Calu3 (cell line): ENCODE results near the gene FABP6. TPM values are rescaled to one million over a fixed set of nuclear protein-coding genes. Genes with fewer than 3 reads are reported as not detected.

ENCODE experiments used
- BruUV-seq: library from RNA; stranded (reverse); fragments of 400-500 nt; replicated peaks from 2 replicates; lab custom pipeline; 2021; lab: Mats Ljungman, UMichigan
- CTCF ChIA-PET: fragments of 300-600 bp; sonication (Branson Sonifier 250); formaldehyde crosslinking; loops from one replicate; lab custom pipeline; 2022; ENCODE audit warnings: antibody characterized with exemption; lab: Charles Lee
- DNase-seq: peaks from one replicate; pipeline ENCODE4 v3.0.0; 2022
- H3K27ac Mint-ChIP-seq: one replicate; pipeline ENCODE4 v1.8.0; 2022; ENCODE audit warnings: mixed read lengths; ENCODE audit not compliant: unreplicated experiment
- H3K27me3 Mint-ChIP-seq: one replicate; pipeline ENCODE4 v1.8.0; 2022; ENCODE audit warnings: mixed read lengths; ENCODE audit not compliant: unreplicated experiment
- H3K36me3 Mint-ChIP-seq: one replicate; pipeline ENCODE4 v1.8.0; 2022; ENCODE audit warnings: mild to moderate bottlenecking, moderate library complexity, mixed read lengths; ENCODE audit not compliant: insufficient read depth, unreplicated experiment
- H3K4me1 Mint-ChIP-seq: one replicate; pipeline ENCODE4 v1.8.0; 2022; ENCODE audit warnings: mild to moderate bottlenecking, low read depth, mixed read lengths; ENCODE audit not compliant: unreplicated experiment
- H3K4me3 Mint-ChIP-seq: one replicate; pipeline ENCODE4 v1.8.0; 2022; ENCODE audit warnings: mild to moderate bottlenecking, low read depth, moderate library complexity, mixed read lengths; ENCODE audit not compliant: unreplicated experiment
- H3K9me3 Mint-ChIP-seq: one replicate; pipeline ENCODE4 v1.8.0; 2022; ENCODE audit warnings: low read depth, mixed read lengths; ENCODE audit not compliant: unreplicated experiment
- intact Hi-C: fragments of 100-400 bp; cut with micrococcal nuclease; formaldehyde crosslinking; loops from one replicate; pipeline ENCODE4 v1.10.0; 2022; ENCODE audit not compliant: unreplicated experiment
- total RNA-seq: library from RNA; stranded (reverse); gene quantifications from 2 replicates; pipeline ENCODE4 v1.2.3, GENCODE V29; 2022
- TF ChIP-seq, protein P1 (sequence below): fragments of 200-600 bp; IDR thresholded peaks from one replicate; pipeline ENCODE4 v1.8.0; 2022; ENCODE audit warnings: antibody characterized with exemption; ENCODE audit not compliant: unreplicated experiment

The FABP6 gene
- total RNA-seq, 1 experiment from 2014 or later = 1.6 TPM

GRCh38 chr5:160285316-160285715, 56.0 kb downstream of the FABP6 start:
- Mint-ChIP-seq H3K4me3 (no peak overlapping the region), H3K4me1 (peaks cover 28% of the 10 kb centered on the region), H3K27ac (no peak overlapping the region), H3K36me3 (no peaks in the 10 kb centered on the region), H3K27me3 (no peaks in the 10 kb centered on the region), H3K9me3 (no peaks in the 10 kb centered on the region)
- DNase-seq = no peak
- CTCF ChIA-PET = interaction anchor here (0.6 kb wide), 1 partner anchor 781 kb away, joined by 3 read pairs; no protein-coding TSS in a partner anchor
- intact Hi-C loops = no loop called here
- TF ChIP-seq, protein P1, sequence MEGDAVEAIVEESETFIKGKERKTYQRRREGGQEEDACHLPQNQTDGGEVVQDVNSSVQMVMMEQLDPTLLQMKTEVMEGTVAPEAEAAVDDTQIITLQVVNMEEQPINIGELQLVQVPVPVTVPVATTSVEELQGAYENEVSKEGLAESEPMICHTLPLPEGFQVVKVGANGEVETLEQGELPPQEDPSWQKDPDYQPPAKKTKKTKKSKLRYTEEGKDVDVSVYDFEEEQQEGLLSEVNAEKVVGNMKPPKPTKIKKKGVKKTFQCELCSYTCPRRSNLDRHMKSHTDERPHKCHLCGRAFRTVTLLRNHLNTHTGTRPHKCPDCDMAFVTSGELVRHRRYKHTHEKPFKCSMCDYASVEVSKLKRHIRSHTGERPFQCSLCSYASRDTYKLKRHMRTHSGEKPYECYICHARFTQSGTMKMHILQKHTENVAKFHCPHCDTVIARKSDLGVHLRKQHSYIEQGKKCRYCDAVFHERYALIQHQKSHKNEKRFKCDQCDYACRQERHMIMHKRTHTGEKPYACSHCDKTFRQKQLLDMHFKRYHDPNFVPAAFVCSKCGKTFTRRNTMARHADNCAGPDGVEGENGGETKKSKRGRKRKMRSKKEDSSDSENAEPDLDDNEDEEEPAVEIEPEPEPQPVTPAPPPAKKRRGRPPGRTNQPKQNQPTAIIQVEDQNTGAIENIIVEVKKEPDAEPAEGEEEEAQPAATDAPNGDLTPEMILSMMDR = no peak
- no TSS peak for BruUV-seq

DNA sequence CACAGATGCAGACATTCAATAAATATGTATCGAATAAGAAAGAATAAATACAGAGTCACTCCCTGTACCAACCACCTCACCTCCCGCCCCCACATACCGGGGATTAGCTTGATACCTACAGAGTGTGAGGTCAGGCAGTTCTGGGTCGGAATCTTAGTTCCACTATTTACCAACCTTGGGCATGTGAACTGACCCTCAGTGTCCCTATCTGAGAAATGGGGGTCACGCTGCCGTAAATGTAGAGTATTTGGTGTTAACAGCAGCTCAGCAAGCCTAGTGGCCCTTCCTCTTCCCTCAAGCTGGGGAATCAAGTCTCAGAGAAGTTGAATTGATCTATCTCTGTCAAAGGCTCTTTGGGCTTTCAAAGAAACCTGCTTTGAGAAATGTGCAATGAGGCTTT, 57.6 kb downstream of the FABP6 start:
- H3K9me3 Mint-ChIP-seq = no peaks in the 10 kb centered on the region
- TF ChIP-seq, protein P1 = no peak
- no peak overlapping the region for H3K4me3 Mint-ChIP-seq
- BruUV-seq = no TSS peak
- CTCF ChIA-PET = interaction anchor here (1.1 to 1.3 kb wide), 2 partner anchors 26 to 40 kb away, joined by 3 to 4 read pairs; no protein-coding TSS in a partner anchor
- no peak overlapping the region for H3K27ac Mint-ChIP-seq
- DNase-seq = no peak
- no peaks in the 10 kb centered on the region for H3K27me3 Mint-ChIP-seq
- H3K4me1 Mint-ChIP-seq = peaks cover 41% of the 10 kb centered on the region
- H3K36me3 Mint-ChIP-seq = peaks cover 2% of the 10 kb centered on the region
- intact Hi-C loops = no loop called here

DNA sequence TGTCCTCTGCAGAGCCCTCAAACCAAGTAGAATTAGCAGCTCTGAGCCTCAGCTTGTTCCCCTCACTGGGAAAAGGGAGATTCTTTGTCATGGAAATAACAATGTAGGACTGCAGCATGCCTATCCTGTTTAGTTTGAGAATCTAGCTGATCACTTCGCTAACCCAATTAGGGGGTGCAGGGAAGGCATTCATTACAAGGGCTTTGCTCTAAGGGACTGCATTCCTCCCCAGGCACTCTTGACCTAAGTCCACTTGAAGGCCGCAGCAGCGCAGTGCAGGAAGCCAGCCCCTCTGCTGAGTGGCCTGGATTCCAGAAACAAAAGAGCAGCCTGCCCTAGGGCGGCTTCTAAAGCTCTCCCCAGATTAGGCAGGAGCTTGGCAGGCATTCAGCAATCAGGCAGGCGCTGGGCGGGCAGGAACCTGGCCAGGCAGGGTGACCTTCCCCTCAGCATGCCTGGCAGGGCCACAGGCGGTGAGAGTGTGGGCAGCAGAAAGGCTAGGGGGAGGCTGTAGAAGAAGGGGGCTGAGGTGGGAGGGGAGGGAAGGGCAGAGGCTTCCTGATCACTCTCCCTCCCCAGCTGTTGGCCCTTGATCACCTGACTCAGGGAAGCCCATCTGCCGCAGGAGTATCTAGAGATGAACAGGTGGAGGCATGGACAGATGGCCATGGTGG, 58.2 kb downstream of the FABP6 start:
- H3K4me1 Mint-ChIP-seq = peaks cover 45% of the 10 kb centered on the region
- TF ChIP-seq, protein P1 = no peak
- intact Hi-C loops = no loop called here
- peak; percentile 43 for DNase-seq
- H3K4me3 Mint-ChIP-seq = no peak overlapping the region
- no peak overlapping the region for H3K27ac Mint-ChIP-seq
- peaks cover 6% of the 10 kb centered on the region for H3K36me3 Mint-ChIP-seq
- BruUV-seq = no TSS peak
- H3K27me3 Mint-ChIP-seq = no peaks in the 10 kb centered on the region
- CTCF ChIA-PET = interaction anchor here (1.1 to 1.3 kb wide), 2 partner anchors 27 to 40 kb away, joined by 3 to 4 read pairs; no protein-coding TSS in a partner anchor
- H3K9me3 Mint-ChIP-seq = no peaks in the 10 kb centered on the region

Other genes starting within 250 kb of the FABP6 start
- 66.4 and 70.6 TPM in 2 replicates for gene TTC1, start 220.4 kb upstream of the FABP6 start, total RNA-seq
- gene PWWP2A, start 110.1 kb upstream of the FABP6 start, total RNA-seq = 33.4 and 36.4 TPM in 2 replicates
- 13.2 and 17.4 TPM in 2 replicates for gene CCNJL, start 83.1 kb downstream of the FABP6 start, total RNA-seq
- gene C1QTNF2, start 141.1 kb downstream of the FABP6 start, total RNA-seq = not detected in 2 replicates
- gene FAM200C, start 170.5 kb downstream of the FABP6 start, total RNA-seq = 6.5 and 7.5 TPM in 2 replicates
- gene SLU7, start 189.6 kb downstream of the FABP6 start, total RNA-seq = 62.8 and 71.2 TPM in 2 replicates
- gene PTTG1, start 192.3 kb downstream of the FABP6 start, total RNA-seq = 144 and 184 TPM in 2 replicates